ENCODE results near the gene CAMK1D.
"Not testable (repeated sequence)": the region's sequence is repeated elsewhere in the genome, so short reads cannot be mapped to it uniquely, and the experiment has no call there.

The CAMK1D gene

DNA sequence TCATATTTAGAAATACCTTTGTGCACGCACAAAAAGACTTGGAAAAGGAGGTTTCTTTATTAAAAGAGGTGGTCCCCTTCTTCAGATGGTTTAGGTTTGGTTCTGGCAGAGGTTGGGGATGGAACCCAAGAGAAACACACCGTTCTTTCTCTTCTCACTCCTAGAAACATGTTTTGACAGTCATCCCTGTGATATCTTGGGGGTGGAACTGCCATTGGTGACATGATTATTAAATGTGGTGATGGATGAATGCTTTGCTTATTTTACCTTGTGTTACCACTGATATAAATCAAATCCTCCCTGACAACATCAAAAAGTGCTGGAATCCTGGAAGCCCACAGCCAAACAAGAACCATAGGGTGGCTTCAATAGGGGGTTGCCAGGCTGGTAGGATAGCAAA is 505.6 kb downstream of the CAMK1D start:
- DNase-seq (ENCODE audit: low read depth) = no peak

DNA sequence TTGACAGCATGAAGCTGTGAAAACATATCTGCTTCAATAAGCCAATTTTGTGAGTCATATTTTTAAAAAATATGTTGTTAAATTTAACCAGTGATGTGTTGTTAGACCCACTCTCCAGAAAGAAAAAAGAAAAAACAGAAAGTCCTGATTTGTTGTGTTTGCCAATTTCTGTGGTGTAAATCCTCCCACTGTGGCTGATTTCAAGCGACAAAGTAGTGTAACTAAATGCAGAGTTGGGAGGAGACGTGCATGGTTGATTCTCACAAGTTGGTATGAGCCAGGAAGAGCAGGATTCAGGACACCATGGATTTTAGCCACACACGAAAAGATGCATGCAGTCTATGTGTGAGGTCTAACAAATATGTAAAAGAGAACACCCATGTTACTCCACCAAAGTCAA is 513.1 kb downstream of the CAMK1D start:
- DNase-seq (ENCODE audit: low read depth) = no peak

DNA sequence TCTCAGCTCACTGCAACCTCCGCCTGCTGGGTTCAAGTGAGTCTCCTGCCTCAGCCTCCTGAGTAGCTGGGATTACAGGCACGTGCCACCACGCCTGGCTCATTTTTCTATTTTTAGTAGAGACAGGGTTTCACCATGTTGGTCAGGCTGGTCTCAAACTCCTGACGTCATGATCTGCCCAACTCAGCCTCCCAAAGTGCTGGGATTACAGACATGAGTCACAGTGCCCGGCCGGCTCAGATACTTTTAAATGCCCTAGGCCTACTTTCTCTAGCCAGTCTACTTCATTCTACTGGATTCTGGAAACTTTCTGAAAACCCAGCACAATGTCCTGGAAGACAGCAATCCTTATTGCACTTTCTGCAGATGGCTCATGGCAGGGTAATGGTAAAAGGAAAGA is 516.2 kb downstream of the CAMK1D start:
- not testable (repeated sequence) for DNase-seq (ENCODE audit: low read depth)

DNA sequence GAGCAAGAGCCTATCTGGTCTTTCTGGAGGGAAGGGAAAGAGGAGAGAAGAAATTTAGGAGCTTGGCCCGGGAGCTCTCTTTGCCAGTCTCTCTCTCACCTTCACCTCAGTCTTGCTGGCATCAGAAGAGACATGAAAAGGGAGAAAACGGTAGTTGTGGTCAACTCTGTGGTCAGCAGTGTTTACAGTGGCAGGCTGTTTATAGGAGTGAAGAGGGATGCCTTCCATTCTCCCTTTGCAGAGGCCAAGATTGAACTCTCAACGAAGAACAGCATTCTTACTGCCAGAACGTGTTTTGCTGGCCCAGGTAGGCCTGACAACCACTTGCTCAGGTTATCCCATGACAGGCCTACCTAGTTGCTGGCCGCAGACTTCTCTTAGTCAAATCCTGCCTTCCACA is 518.9 kb downstream of the CAMK1D start:
- no peak for DNase-seq (ENCODE audit: low read depth)

DNA sequence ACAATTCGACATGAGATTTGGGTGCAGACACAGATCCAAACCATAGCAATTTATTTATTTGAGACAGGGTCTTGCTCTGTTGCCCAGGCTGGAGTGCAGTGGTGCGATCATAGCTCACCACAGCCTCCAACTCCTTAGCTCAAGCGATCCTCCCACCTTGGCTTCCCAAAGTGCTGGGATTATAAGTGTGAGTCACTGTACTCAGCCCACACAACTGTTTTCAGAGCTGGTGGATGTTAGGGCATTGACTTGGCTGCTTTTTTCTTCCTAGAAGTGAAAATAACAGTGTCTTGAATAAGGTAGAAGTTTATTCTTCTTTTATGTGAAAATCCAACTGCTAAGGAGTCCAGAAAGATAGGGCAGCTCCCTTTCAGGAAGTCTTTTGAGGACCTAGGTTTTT is 520.1 kb downstream of the CAMK1D start:
- DNase-seq (ENCODE audit: low read depth) = no peak

DNA sequence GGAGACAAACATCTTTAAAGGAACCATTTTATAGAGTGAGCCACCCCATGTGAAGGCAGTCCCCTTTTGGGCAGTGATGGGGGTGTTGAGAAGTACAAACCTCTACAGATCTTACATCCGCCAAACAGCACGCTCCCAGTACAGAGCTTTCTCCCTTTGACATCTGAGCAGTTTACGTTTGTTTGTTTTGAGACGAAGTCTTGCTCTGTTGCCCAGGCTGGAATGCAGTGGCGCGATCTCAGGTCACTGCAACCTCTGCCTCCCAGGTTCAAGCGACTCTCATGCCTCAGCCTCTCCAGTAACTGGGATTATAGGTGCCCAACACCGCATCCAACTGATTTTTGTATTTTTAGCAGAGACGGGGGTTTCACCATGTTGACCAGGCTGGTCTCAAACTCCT is 523.2 kb downstream of the CAMK1D start:
- DNase-seq (ENCODE audit: low read depth) = no peak

DNA sequence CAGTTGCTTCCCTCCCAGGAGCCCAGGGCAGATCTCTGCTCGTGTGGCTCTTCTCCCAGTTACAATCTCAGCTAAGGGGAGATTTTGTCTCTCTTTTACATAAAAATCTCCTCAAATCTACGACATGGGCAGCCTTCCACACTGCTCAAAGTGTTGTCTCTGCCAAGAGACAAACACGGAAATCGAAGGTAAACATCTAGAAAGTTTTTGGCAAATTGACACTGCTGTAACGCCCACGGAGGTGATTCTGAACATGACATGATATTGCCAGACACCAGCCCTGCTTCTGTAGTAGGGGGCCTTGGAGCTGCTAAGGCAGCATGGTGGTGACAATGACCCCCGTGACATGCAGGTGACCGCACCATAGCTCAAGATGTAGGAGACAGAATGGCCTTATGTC is 523.8 kb downstream of the CAMK1D start:
- DNase-seq (ENCODE audit: low read depth) = no peak

DNA sequence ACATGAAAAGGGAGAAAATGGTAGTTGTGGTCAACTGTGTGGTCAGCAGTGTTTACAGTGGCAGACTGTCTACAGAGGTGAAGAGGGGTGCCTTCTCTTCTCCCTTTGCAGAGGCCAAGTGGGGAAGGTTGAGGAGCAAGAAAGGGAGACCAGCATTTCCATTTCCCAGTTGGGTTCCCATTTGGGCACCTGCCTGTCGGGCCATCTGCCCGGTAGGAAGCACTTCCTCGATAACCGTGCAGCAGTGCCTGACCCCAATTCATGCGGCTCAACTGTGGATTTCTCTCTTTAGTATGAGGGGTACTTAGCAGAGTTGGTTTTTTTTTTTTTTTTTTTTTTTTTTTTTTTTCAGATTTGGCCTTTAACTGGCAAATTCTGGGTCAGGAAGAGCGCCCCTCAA is 525.2 kb downstream of the CAMK1D start:
- DNase-seq (ENCODE audit: low read depth) = no peak

DNA sequence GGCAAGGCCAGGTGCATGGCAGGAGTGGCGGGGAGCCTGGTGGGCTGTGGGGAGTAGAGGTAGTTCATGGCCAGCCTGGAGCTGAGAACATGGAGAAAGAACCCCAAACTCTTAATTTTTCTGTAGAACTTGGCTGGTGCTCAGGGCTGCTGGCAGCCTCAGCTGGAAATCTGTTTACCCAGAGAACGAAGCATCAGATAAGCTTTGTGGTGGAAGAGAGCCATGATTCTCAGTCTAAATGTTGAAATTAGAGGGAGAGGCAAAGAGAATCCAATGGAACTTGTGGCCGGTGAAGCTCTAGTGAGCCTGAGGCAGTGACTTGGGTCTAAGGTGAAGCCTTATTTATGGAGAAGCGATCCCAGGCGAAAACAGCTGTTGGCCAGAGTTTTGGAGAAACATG is 525.8 kb downstream of the CAMK1D start:
- DNase-seq (ENCODE audit: low read depth) = no peak

DNA sequence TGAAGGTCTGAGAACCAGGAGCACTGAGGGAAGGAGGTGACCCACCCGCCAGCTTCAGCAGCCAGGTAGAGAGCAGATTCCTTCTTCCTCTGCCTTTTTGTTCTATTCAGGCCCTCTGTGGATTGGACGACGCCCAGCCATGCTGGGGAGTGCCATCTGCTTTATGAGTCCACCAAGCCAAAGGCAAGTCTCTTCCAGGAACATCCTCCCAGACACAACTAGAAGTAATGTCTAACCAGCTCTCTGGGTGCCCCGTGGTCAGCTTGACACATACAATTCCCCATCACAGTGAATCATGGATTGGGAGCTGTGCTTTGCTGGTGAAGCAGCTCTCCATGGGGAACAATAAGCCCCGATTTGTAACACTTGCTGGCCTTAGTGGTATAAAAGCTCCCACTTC is 526.9 kb downstream of the CAMK1D start:
- no peak for DNase-seq (ENCODE audit: low read depth)

DNA sequence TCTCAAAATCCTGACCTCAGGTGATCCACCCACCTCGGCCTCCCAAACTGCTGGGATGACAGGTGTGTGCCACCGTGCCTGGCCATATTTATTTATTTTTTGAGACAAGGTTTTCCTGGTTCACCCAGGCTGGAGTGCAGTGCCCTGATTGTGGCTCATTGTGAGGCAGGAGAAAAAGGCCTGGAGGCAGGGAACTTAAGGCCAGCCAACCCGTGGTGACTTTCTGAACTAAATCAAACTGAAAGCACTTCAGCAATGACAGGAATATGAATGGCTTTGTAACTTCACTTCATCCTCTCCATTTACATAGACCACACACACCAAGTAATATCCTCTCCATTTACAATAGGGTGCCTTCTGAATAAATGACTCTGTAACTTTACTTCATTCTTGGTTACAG is 527.8 kb downstream of the CAMK1D start:
- DNase-seq (ENCODE audit: low read depth) = no peak

DNA sequence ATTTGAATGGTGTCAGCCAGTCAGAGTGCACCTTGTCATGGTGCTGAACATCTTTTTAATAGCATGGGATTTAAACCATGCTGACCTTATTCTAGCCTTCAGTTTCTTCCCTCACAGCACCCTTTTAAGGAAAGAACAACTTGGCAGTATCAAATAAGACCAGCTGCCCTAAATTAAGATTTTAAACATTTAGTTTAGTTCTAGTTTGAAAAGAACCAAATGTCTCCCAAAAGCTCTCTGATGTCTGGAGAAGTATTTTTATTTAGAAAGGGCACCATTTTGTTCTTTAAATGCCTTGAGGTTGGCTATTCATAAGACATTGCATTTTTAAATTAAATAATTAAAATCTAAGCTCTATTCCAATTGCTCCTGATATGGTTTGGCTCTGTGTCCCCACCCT is 531.1 kb downstream of the CAMK1D start:
- DNase-seq (ENCODE audit: low read depth) = no peak

DNA sequence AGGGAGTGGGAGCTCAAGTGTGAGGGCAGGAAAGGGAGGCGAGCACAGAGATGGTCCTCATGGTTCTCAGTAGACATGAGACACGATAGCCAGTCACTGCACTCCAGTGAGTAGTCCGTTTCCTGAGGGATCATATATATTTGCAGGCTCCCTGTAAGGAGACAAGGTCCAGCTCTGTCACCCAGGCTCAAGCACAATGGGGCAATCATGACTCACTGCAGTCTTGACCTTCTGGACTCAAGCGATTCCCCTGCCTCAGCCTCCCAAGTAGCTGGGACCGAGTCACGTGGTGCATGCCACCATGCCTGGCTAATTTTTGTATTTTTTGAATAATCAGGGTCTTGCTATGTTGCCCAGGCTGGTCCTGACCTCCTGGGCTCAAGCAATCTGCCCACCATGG is 535.5 kb downstream of the CAMK1D start:
- DNase-seq (ENCODE audit: low read depth) = no peak

All from GM04503 (cell line).